ENCODE data around the gene CBLL1. TPM values are rescaled to one million over a fixed set of nuclear protein-coding genes. Genes with fewer than 3 reads are reported as not detected.

The CBLL1 gene
- total RNA-seq, 1 experiment from 2014 or later: 35.0 TPM

DNA sequence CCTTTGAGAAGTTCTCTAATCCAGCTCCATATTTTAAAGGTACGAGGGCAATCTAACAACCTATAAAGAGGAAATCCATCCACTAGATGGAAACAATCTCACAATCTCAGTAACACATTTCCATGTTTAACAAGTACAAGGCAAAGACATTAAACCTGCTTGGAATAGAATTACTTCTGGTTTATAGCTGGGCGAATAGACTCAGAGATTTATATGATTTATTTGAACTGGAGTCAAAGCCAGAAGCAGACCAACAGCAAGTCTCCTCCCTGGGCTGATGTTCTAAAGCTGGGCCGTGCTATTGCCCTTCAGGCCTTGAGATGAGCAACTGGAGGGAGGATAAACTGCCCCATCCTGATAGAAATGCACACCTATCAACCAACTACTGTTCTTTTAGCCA is 33.8 kb downstream of the CBLL1 start:
- no peaks in the 10 kb centered on the region for H3K79me2 ChIP-seq (ENCODE audit: insufficient read depth, low read length)
- no peaks in the 10 kb centered on the region for H3K4me1 ChIP-seq (ENCODE audit: control insufficient read depth in 1 of 2, insufficient read depth in 2 of 2, low read length in 2 of 2)
- H3K4me3 ChIP-seq (replicated peaks in 1 of 2; ENCODE audit: low read depth in 1 of 2, low read length in 2 of 2): no peak overlapping the region
- ChIA-PET CTCF (interaction anchor here (0.7 kb wide), 1 partner anchor 97 kb away, joined by 3 read pairs; no protein-coding TSS in a partner anchor), POLR2A (no interaction called here), RAD21 (ENCODE audit: low non-redundant PET in 1 of 2, low total read pairs in 2 of 2, uncharacterized antibody in 2 of 2, unreplicated experiment in 2 of 2) (no interaction called here)
- H3K36me3 ChIP-seq (ENCODE audit: control insufficient read depth in 1 of 2, insufficient read depth in 2 of 2, low read length in 2 of 2): no peaks in the 10 kb centered on the region
- no peaks in the 10 kb centered on the region for H3K27me3 ChIP-seq (ENCODE audit: insufficient read depth, low read length)
- H3K9me3 ChIP-seq (ENCODE audit: control insufficient read depth in 1 of 2, insufficient read depth in 1 of 2, low read depth in 1 of 2, low read length in 2 of 2): no peaks in the 10 kb centered on the region
- no peak overlapping the region for H3K9ac ChIP-seq (ENCODE audit: low read length)
- no peaks in the 10 kb centered on the region for H4K20me1 ChIP-seq (ENCODE audit: insufficient read depth)
- BruUV-seq (replicated peaks): no TSS peak
- H3K9me2 ChIP-seq (ENCODE audit: insufficient read depth): no peaks in the 10 kb centered on the region
- H3K4me2 ChIP-seq (ENCODE audit: low read length): no peak overlapping the region
- DNase-seq (ENCODE audit: low read depth, low spot score) (no peak), ATAC-seq (no peak)
- intact Hi-C loops (cut with micrococcal nuclease): no loop called here
- H3K27ac ChIP-seq (ENCODE audit: low read depth, low read length): no peak overlapping the region
- no peak overlapping the region for H2AFZ ChIP-seq (ENCODE audit: low read depth, low read length, poor library complexity, severe bottlenecking)
- TF ChIP-seq RAD21 (IDR thresholded peaks at IDR 0.05; ENCODE audit: low read depth) (no peak), ZNF274 (IDR thresholded peaks at IDR 0.05; ENCODE audit: low read depth, low read length) (no peak), JUND (IDR thresholded peaks at IDR 0.05) (no peak), FOSL1 (IDR thresholded peaks at IDR 0.05; ENCODE audit: low read depth) (no peak), ATF3 (IDR thresholded peaks at IDR 0.05) (no peak), POLR2AphosphoS5 (IDR thresholded peaks at IDR 0.05; ENCODE audit: low read depth, low read length) (no peak), EZH2 (IDR thresholded peaks at IDR 0.05) (no peak), SRF (IDR thresholded peaks at IDR 0.05; ENCODE audit: low read depth) (no peak), CEBPB (IDR thresholded peaks at IDR 0.05; ENCODE audit: low read depth) (no peak), ZFX (IDR thresholded peaks at IDR 0.05) (no peak), ELF1 (IDR thresholded peaks at IDR 0.05; ENCODE audit: borderline replicate concordance, low read depth) (no peak), EGR1 (IDR thresholded peaks at IDR 0.05; ENCODE audit: low read depth) (no peak), ZBTB33 (IDR thresholded peaks at IDR 0.05; ENCODE audit: extremely low read depth, insufficient replicate concordance, low read length) (no peak), MAX (IDR thresholded peaks at IDR 0.05) (no peak), SIN3A (IDR thresholded peaks at IDR 0.05; ENCODE audit: low read depth) (no peak), CBX3 (IDR thresholded peaks at IDR 0.05; ENCODE audit: low read depth) (no peak), SP1 (IDR thresholded peaks at IDR 0.05; ENCODE audit: low read depth) (no peak), POLR2A (IDR thresholded peaks at IDR 0.05; ENCODE audit: borderline replicate concordance, extremely low read depth, insufficient read depth, insufficient read length) (no peak)
- TF ChIP-seq, protein P1, sequence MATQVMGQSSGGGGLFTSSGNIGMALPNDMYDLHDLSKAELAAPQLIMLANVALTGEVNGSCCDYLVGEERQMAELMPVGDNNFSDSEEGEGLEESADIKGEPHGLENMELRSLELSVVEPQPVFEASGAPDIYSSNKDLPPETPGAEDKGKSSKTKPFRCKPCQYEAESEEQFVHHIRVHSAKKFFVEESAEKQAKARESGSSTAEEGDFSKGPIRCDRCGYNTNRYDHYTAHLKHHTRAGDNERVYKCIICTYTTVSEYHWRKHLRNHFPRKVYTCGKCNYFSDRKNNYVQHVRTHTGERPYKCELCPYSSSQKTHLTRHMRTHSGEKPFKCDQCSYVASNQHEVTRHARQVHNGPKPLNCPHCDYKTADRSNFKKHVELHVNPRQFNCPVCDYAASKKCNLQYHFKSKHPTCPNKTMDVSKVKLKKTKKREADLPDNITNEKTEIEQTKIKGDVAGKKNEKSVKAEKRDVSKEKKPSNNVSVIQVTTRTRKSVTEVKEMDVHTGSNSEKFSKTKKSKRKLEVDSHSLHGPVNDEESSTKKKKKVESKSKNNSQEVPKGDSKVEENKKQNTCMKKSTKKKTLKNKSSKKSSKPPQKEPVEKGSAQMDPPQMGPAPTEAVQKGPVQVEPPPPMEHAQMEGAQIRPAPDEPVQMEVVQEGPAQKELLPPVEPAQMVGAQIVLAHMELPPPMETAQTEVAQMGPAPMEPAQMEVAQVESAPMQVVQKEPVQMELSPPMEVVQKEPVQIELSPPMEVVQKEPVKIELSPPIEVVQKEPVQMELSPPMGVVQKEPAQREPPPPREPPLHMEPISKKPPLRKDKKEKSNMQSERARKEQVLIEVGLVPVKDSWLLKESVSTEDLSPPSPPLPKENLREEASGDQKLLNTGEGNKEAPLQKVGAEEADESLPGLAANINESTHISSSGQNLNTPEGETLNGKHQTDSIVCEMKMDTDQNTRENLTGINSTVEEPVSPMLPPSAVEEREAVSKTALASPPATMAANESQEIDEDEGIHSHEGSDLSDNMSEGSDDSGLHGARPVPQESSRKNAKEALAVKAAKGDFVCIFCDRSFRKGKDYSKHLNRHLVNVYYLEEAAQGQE (IDR thresholded peaks at IDR 0.05; ENCODE audit: low read depth): no peak
- TF ChIP-seq, protein P2, sequence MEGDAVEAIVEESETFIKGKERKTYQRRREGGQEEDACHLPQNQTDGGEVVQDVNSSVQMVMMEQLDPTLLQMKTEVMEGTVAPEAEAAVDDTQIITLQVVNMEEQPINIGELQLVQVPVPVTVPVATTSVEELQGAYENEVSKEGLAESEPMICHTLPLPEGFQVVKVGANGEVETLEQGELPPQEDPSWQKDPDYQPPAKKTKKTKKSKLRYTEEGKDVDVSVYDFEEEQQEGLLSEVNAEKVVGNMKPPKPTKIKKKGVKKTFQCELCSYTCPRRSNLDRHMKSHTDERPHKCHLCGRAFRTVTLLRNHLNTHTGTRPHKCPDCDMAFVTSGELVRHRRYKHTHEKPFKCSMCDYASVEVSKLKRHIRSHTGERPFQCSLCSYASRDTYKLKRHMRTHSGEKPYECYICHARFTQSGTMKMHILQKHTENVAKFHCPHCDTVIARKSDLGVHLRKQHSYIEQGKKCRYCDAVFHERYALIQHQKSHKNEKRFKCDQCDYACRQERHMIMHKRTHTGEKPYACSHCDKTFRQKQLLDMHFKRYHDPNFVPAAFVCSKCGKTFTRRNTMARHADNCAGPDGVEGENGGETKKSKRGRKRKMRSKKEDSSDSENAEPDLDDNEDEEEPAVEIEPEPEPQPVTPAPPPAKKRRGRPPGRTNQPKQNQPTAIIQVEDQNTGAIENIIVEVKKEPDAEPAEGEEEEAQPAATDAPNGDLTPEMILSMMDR (IDR thresholded peaks at IDR 0.05 in 2 of 3, conservative IDR thresholded peaks at IDR 0.05 in 1 of 3; ENCODE audit: borderline replicate concordance in 1 of 3, insufficient read depth in 1 of 3, low read depth in 2 of 3, low read length in 2 of 3): no peak
